ENCODE results near the gene ALX4. TPM values are rescaled to one million over a fixed set of nuclear protein-coding genes. Genes with fewer than 3 reads are reported as not detected.

Gene ALX4
- total RNA-seq, 4 donors from 2014 or later, result 0.21 to 1.1 (median 0.34) TPM; not detected in 1

DNA sequence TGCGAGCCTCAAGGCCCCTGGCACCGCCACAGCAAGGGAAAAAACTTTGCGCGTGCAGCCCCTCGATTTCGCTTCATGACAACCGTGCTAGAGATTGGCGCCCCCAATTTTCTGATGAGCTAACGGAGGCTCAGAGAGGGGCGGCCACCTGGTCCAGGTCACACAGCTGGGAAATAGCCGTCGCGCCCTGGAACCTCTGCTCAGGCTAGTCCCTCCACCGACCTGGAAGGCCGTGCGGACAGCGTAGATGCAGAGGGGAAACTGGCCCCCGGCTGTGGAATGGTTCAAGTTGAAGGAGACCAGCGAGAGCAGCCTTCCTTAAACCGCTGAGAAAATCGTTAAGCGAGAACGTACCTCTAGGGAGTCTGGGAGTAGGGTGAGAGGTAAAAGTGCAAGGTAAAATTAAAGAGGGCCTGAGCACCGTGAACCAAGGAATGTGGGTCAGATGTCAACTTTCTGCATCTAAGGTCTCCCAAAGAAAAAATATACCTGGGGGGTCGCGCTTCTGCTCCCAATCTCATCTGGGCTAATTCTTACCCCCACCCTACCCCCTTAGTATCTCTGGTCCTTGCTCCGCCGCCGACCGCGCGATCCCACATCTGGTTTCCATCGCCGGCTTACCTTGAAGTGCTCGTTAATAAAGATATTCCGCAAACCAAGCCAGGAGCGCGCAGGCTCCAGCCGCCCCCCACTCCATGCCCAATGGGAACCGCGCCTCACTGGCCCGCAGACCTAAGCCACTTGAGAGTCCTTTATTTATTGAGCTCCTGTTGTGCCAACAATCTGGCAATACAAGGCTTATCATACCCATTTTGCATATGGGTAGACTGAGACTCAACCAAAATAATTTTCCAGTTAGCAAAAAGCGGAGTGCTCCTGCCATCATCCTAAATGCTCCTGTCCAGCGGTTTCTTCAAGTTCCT, 1.7 kb upstream of the ALX4 start:
- peaks cover 100% of the 10 kb centered on the region for H3K27me3 ChIP-seq
- no peak overlapping the region for H3K27ac ChIP-seq
- no peaks in the 10 kb centered on the region for H3K9me3 ChIP-seq
- WGBS, result 21% methylated on average over 44 of the region's 44 CpGs
- TF ChIP-seq EP300 (IDR thresholded peaks at IDR 0.05), result no peak
- H3K4me1 ChIP-seq, result peaks cover 35% of the 10 kb centered on the region
- no peak overlapping the region for H3K4me3 ChIP-seq
- no peaks in the 10 kb centered on the region for H3K36me3 ChIP-seq
- DNase-seq (ENCODE audit: low spot score in 2 of 2), result no peak

DNA sequence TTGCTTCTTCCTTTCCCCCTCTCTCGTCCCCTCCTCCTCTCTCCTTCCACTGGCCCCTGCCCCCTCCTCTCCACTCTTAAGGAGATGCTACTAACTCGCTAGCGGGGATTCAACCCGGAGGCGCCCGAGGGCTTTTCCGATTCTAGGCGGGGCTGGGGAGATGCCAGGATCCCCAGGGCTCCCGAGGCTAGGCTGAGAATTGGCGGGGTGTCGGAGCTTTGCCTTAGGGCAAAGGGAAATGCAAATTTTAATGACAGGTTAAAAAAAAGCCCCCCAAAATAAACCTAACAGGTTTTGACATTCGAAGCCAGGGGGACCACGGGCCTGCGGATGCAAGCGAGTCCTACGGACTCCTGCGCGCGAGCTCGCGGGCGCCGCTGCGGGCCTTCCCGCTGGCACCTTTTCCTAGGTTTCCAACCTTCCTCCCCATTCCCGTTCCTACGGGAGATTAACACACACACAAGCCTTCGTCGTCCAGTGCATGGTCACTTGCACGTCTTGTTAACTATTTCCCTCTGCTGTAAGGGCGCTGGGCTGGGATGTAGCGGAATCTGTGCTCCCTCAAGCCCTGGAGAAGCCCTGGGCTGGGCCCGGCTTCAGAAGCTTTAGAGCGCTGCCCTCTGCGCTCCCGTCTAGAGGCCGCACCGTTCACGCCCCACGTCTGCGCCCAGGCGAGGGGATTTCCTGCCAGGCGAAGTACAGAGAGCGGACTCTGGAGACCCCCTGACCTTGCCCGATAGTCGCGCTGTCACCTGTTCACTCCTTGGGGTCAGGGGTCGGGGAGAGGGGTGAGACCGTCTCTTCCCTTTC, 729 bp upstream of the ALX4 start:
- Histone ChIP-seq H3K4me3 (peak overlapping the region; percentile 49), H3K27ac (no peak overlapping the region), H3K36me3 (no peaks in the 10 kb centered on the region), H3K4me1 (peaks cover 32% of the 10 kb centered on the region), H3K27me3 (peaks cover 100% of the 10 kb centered on the region), H3K9me3 (no peaks in the 10 kb centered on the region)
- no peak for DNase-seq (ENCODE audit: low spot score in 2 of 2)
- TF ChIP-seq POLR2AphosphoS5 (IDR thresholded peaks at IDR 0.05) (no peak), POLR2A (IDR thresholded peaks at IDR 0.05) (no peak), EP300 (IDR thresholded peaks at IDR 0.05) (no peak)
- TF ChIP-seq, protein P1, sequence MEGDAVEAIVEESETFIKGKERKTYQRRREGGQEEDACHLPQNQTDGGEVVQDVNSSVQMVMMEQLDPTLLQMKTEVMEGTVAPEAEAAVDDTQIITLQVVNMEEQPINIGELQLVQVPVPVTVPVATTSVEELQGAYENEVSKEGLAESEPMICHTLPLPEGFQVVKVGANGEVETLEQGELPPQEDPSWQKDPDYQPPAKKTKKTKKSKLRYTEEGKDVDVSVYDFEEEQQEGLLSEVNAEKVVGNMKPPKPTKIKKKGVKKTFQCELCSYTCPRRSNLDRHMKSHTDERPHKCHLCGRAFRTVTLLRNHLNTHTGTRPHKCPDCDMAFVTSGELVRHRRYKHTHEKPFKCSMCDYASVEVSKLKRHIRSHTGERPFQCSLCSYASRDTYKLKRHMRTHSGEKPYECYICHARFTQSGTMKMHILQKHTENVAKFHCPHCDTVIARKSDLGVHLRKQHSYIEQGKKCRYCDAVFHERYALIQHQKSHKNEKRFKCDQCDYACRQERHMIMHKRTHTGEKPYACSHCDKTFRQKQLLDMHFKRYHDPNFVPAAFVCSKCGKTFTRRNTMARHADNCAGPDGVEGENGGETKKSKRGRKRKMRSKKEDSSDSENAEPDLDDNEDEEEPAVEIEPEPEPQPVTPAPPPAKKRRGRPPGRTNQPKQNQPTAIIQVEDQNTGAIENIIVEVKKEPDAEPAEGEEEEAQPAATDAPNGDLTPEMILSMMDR (IDR thresholded peaks at IDR 0.05), result no peak
- 6% methylated on average over 34 of the region's 49 CpGs for WGBS

DNA sequence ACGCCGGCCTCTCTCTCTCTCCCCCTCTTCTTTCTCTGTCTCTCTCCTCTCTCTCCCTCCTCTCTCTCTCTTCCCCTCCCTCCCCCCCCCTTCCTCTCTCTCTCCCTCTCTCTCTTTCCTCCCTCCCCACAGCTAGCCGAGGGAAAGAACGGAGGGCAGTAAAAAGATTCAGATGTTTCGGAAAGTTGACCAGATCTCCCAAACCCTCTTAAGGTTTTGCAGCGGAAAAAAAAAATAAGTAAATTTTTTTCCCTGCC, 195 bp upstream of the ALX4 start:
- DNase-seq (ENCODE audit: low spot score in 2 of 2), result no peak
- Histone ChIP-seq H3K4me1 (peaks cover 37% of the 10 kb centered on the region), H3K27ac (no peak overlapping the region), H3K4me3 (peak overlapping the region; percentile 49), H3K27me3 (peaks cover 100% of the 10 kb centered on the region), H3K9me3 (no peaks in the 10 kb centered on the region), H3K36me3 (no peaks in the 10 kb centered on the region)
- TF ChIP-seq EP300 (IDR thresholded peaks at IDR 0.05) (no peak), POLR2AphosphoS5 (IDR thresholded peaks at IDR 0.05) (no peak), POLR2A (IDR thresholded peaks at IDR 0.05) (no peak)
- TF ChIP-seq, protein P1 (IDR thresholded peaks at IDR 0.05), result no peak
- 3% methylated on average over 6 of the region's 6 CpGs for WGBS

DNA sequence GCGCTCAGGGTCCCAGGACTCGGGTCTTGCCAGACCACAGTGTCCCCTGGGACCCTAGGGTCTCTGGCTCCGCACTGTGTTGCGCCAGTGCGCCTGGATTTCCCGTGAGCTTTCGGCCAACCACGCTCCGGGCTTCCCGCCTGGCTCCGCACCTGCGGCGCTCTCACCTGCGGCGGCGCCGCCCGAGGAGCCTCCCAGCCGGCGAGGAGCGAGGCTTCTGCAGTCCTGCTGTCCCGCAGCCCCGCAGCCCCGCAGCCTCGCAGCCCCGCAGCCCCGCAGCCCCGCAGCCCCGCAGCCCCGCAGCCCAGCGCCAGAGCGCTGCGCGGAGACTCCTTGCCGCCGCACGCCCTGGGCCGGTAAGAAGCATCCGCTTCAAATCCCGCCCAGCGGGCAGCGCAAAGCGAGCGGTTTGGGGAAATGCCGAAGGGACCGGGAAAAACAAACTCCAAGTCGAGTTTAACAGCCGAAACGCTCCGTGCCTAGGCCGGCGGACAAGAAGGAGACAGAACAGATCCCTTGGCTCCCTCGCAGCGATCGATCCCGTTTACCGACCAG, 939 bp downstream of the ALX4 start:
- no peaks in the 10 kb centered on the region for H3K9me3 ChIP-seq
- TF ChIP-seq, protein P1 (IDR thresholded peaks at IDR 0.05), result no peak
- TF ChIP-seq POLR2AphosphoS5 (IDR thresholded peaks at IDR 0.05) (no peak), POLR2A (IDR thresholded peaks at IDR 0.05) (no peak), EP300 (IDR thresholded peaks at IDR 0.05) (no peak)
- 8% methylated on average over 27 of the region's 57 CpGs for WGBS
- H3K27ac ChIP-seq, result no peak overlapping the region
- H3K36me3 ChIP-seq, result no peaks in the 10 kb centered on the region
- peaks cover 100% of the 10 kb centered on the region for H3K27me3 ChIP-seq
- peaks cover 48% of the 10 kb centered on the region for H3K4me1 ChIP-seq
- DNase-seq (ENCODE audit: low spot score in 2 of 2), result no peak
- H3K4me3 ChIP-seq, result peak overlapping the region; percentile 49

DNA sequence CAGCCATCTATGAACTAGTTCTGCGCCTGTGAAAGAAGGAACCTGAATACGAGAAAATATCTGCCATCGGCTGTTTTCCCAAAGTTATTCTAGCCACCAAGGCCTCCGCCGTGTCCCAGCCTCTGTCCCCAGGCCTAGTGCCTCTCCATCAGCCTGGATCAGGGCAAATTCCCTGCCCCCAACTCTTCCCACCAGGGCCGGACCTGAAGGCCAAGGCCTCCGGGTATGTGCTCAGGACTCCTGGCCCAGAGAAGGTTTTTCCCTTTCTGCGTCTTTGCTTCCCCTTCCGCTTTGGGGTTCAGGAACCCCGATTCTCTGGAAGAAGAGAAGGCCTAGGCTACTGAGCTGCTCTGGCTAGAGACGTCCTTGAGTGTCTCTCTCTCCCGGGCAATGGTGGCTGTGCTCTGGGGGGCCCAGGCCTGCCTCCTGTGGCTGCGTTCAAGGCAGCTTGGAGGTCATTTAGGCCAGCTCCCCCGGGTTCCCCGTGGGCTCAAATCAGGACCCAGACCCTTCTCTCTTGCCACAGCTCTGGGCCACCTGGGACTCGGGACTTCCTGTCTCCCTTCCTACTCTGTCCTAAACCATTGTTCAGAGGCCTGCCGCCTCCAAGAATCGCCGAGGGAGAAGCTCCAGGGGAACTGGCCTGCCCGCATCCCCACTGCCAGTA, 1.6 kb downstream of the ALX4 start:
- WGBS, result 69% methylated on average over 15 of the region's 20 CpGs
- peaks cover 48% of the 10 kb centered on the region for H3K4me1 ChIP-seq
- TF ChIP-seq, protein P1 (IDR thresholded peaks at IDR 0.05), result no peak
- no peak for TF ChIP-seq EP300 (IDR thresholded peaks at IDR 0.05)
- no peak for TF ChIP-seq POLR2A (IDR thresholded peaks at IDR 0.05)
- TF ChIP-seq POLR2AphosphoS5 (IDR thresholded peaks at IDR 0.05), result no peak
- H3K36me3 ChIP-seq, result no peaks in the 10 kb centered on the region
- DNase-seq (ENCODE audit: low spot score in 2 of 2), result no peak
- H3K27me3 ChIP-seq, result peaks cover 100% of the 10 kb centered on the region
- H3K4me3 ChIP-seq, result peak overlapping the region; percentile 49
- no peak overlapping the region for H3K27ac ChIP-seq
- H3K9me3 ChIP-seq, result no peaks in the 10 kb centered on the region

All from suprapubic skin (tissue), 4 donors.